Right ventricle myocardium superior (tissue), 1 donor: Measurements from ENCODE around the gene TDRD9. TPM values are rescaled to one million over a fixed set of nuclear protein-coding genes. Genes with fewer than 3 reads are reported as not detected.

Experiments used
- ATAC-seq: fragments of 200-7000 bp; cut with Tn5 transposase; one replicate; pipeline ENCODE4 v1.9.1; 2020; ENCODE audit warnings: mild to moderate bottlenecking; ENCODE audit not compliant: poor library complexity
- DNase-seq: peaks from one replicate; pipeline ENCODE4 v3.0.0-alpha.2; 2020
- intact Hi-C: fragments of 100-400 bp; cut with DNase I; formaldehyde crosslinking; loops from one replicate; pipeline ENCODE4 v1.11.2; 2022
- total RNA-seq: library from RNA; stranded (reverse); fragmentation: NEBNext Ultra II Directional; extraction: Animal tissue kit (Norgen Biotek cat#: 25700); gene quantifications from one replicate; pipeline ENCODE4 v1.2.1, GENCODE V29; 2021
- donor health status: DM: no; HTN: yes; CAD: no; lungs with severe emphysema.

TDRD9 gene
- total RNA-seq, 1 donor from 2014 or later = 2.7 TPM

GRCh38 chr14:103890821-103891666 lies 37.2 kb upstream of the TDRD9 start:
- peak; percentile 22 for ATAC-seq
- intact Hi-C loops = no loop called here
- DNase-seq = no peak

GRCh38 chr14:103891667-103892215 lies 36.5 kb upstream of the TDRD9 start:
- ATAC-seq = no peak
- DNase-seq = no peak
- intact Hi-C loops = no loop called here

- intact Hi-C loops = no loop called here
- DNase-seq (no peak), ATAC-seq (no peak)
Observed at GRCh38 chr14:103892247-103892646, 36.0 kb upstream of the TDRD9 start.

- ATAC-seq (peak; percentile 4), DNase-seq (no peak)
- intact Hi-C loops = no loop called here
Observed at GRCh38 chr14:103894034-103894722, 34.1 kb upstream of the TDRD9 start.

- intact Hi-C loops = no loop called here
- DNase-seq (no peak), ATAC-seq (peak; percentile 8)
Observed at GRCh38 chr14:103894723-103895059, 33.6 kb upstream of the TDRD9 start.

GRCh38 chr14:103896578-103896977 lies 31.7 kb upstream of the TDRD9 start:
- DNase-seq = no peak
- intact Hi-C loops = no loop called here
- ATAC-seq = no peak

GRCh38 chr14:103897075-103897947 lies 30.9 kb upstream of the TDRD9 start:
- ATAC-seq (peak; percentile 74), DNase-seq (peak; percentile 65)
- intact Hi-C loops = no loop called here

GRCh38 chr14:103898204-103898603 lies 30.1 kb upstream of the TDRD9 start:
- ATAC-seq = no peak
- intact Hi-C loops = no loop called here
- no peak for DNase-seq

- ATAC-seq = no peak
- intact Hi-C loops = no loop called here
- no peak for DNase-seq
Observed at GRCh38 chr14:103898711-103899110, 29.5 kb upstream of the TDRD9 start.

- ATAC-seq (no peak), DNase-seq (no peak)
- intact Hi-C loops = no loop called here
Observed at GRCh38 chr14:103899316-103899715, 28.9 kb upstream of the TDRD9 start.

GRCh38 chr14:103899833-103900232 lies 28.4 kb upstream of the TDRD9 start:
- DNase-seq (peak; percentile 35), ATAC-seq (no peak)
- intact Hi-C loops = no loop called here

- DNase-seq (no peak), ATAC-seq (no peak)
- intact Hi-C loops = no loop called here
Observed at GRCh38 chr14:103904493-103905107, 23.7 kb upstream of the TDRD9 start.

- no peak for ATAC-seq
- intact Hi-C loops = no loop called here
- peak; percentile 33 for DNase-seq
Observed at GRCh38 chr14:103905842-103906456, 22.3 kb upstream of the TDRD9 start.

GRCh38 chr14:103908580-103908979 lies 19.7 kb upstream of the TDRD9 start:
- no peak for ATAC-seq
- peak; percentile 17 for DNase-seq
- intact Hi-C loops = no loop called here

- ATAC-seq (peak; percentile 8), DNase-seq (peak; percentile 46)
- intact Hi-C loops = loop anchor here (5.0 to 10.0 kb wide), 2 partner anchors 102 to 345 kb away; partner anchors contain the start of genes BAG5 and COA8
Observed at GRCh38 chr14:103909531-103910261, 18.6 kb upstream of the TDRD9 start.

- intact Hi-C loops = loop anchor here (5.0 to 10.0 kb wide), 2 partner anchors 103 to 346 kb away; partner anchors contain the start of genes BAG5 and COA8
- DNase-seq = peak; percentile 87
- peak; percentile 95 for ATAC-seq
Observed at GRCh38 chr14:103910262-103910935, 17.9 kb upstream of the TDRD9 start.

GRCh38 chr14:103910984-103911383 lies 17.3 kb upstream of the TDRD9 start:
- peak; percentile 5 for ATAC-seq
- no peak for DNase-seq
- intact Hi-C loops = loop anchor here (5.0 to 10.0 kb wide), 2 partner anchors 104 to 346 kb away; partner anchors contain the start of genes BAG5 and COA8
